GM12878 (cell line): Measurements from ENCODE around the gene TBC1D23. TPM values are rescaled to one million over a fixed set of nuclear protein-coding genes. Genes with fewer than 3 reads are reported as not detected.

Experiments used
- ATAC-seq: fragments of 200-7000 bp; cut with Tn5 transposase; 3 replicates; pipeline ENCODE4 v1.9.1; 2020; ENCODE audit warnings: mild to moderate bottlenecking, moderate library complexity
- BruUV-seq: library from RNA; stranded (reverse); fragments of 400-500 nt; replicated peaks from 2 replicates; lab custom pipeline; 2021; lab: Mats Ljungman, UMichigan
- CTCF ChIA-PET: fragments of 300-600 bp; sonication (Branson Sonifier 250); formaldehyde crosslinking; extraction: SDS; loops from one replicate; lab custom pipeline; 2021; ENCODE audit warnings: inconsistent platforms; lab: Yijun Ruan, JAX
- POLR2A ChIA-PET: fragments of 350-600 bp; formaldehyde crosslinking; extraction: SDS; loops from one replicate; lab custom pipeline; 2021; ENCODE audit warnings: inconsistent platforms; lab: Charles Lee
- RAD21 ChIA-PET: fragments of 300-600 bp; sonication (Branson Sonifier 250); formaldehyde crosslinking; loops from one replicate; lab custom pipeline; 2023; ENCODE audit warnings: antibody characterized with exemption; ENCODE audit not compliant: unreplicated experiment; lab: Charles Lee
- SMC1A ChIA-PET: fragments of 300-600 bp; sonication (Branson Sonifier 250); formaldehyde crosslinking; loops from one replicate; lab custom pipeline; 2023; ENCODE audit not compliant: unreplicated experiment, uncharacterized antibody; lab: Charles Lee
- DNase-seq: peaks from one replicate; pipeline ENCODE4 v3.0.0-alpha.2; 2011; ENCODE audit warnings: low read depth, low spot score
- FAIRE-seq: peaks from 3 replicates; lab custom pipeline; 2011; peaks lifted over from hg19 to GRCh38; lab: Jason Lieb, UNC
- H2AFZ ChIP-seq: 2 replicates; pipeline ENCODE4 v1.6.0; 2011; ENCODE audit warnings: low read depth, low read length, control low read depth; ENCODE audit not compliant: control insufficient read depth
- H3K27ac ChIP-seq: 2 replicates; pipeline ENCODE4 v1.5.1; 2011; ENCODE audit warnings: control low read depth; ENCODE audit not compliant: control insufficient read depth, insufficient read depth
- H3K27me3 ChIP-seq, 2 experiments: replicated peaks in 1 of 2; 2 replicates each; pipeline versions ENCODE4 v1.6.0 to v1.6.1; 2011; ENCODE audit warnings: low read length in 1 of 2; ENCODE audit not compliant: control insufficient read depth in 2 of 2, insufficient read depth in 2 of 2
- H3K36me3 ChIP-seq, 2 experiments: 2 replicates each; pipeline ENCODE4 v1.5.1; 2011; ENCODE audit warnings: low read length in 1 of 2; ENCODE audit not compliant: control insufficient read depth in 2 of 2, insufficient read depth in 2 of 2
- H3K4me1 ChIP-seq: 2 replicates; pipeline ENCODE4 v1.6.1; 2011; ENCODE audit warnings: mild to moderate bottlenecking, low read length, moderate library complexity, mixed read lengths; ENCODE audit not compliant: control insufficient read depth, insufficient read depth
- H3K4me2 ChIP-seq: 2 replicates; pipeline ENCODE4 v1.6.0; 2011; ENCODE audit warnings: control low read depth; ENCODE audit not compliant: control insufficient read depth, insufficient read depth
- H3K4me3 ChIP-seq: fragments of 200-600 bp; sonication (generic); 2 replicates; pipeline ENCODE4 v1.5.1; 2016
- H3K79me2 ChIP-seq: 2 replicates; pipeline ENCODE4 v1.6.0; 2011; ENCODE audit warnings: low read length; ENCODE audit not compliant: control insufficient read depth, insufficient read depth
- H3K9ac ChIP-seq: 2 replicates; pipeline ENCODE4 v1.8.0; 2011; ENCODE audit warnings: low read length, control low read depth, mixed read lengths; ENCODE audit not compliant: control insufficient read depth, insufficient read depth
- H3K9me3 ChIP-seq: replicated peaks from 3 replicates; pipeline ENCODE4 v1.5.1; 2011; ENCODE audit warnings: mild to moderate bottlenecking, low read length; ENCODE audit not compliant: control insufficient read depth, insufficient read depth
- H4K20me1 ChIP-seq: 2 replicates; pipeline ENCODE4 v1.6.0; 2011; ENCODE audit not compliant: control insufficient read depth, insufficient read depth
- BRCA1 ChIP-seq: IDR thresholded peaks from 2 replicates; pipeline ENCODE4 v1.6.1; 2011; ENCODE audit warnings: low read depth, low read length, improper control_type of control experiment
- FOXK2 ChIP-seq: fragments of 450-650 bp; IDR thresholded peaks from 2 replicates; pipeline ENCODE4 v1.6.1; 2017; ENCODE audit warnings: mild to moderate bottlenecking, moderate library complexity
- HDGF ChIP-seq: fragments of 450-650 bp; IDR thresholded peaks from 2 replicates; pipeline ENCODE4 v1.6.1; 2016; ENCODE audit warnings: antibody characterized with exemption
- JUND ChIP-seq: IDR thresholded peaks from 2 replicates; pipeline ENCODE4 v1.6.1; 2012; ENCODE audit warnings: low read depth, mild to moderate bottlenecking, low read length, improper control_type of control experiment, moderate library complexity
- MTA3 ChIP-seq: IDR thresholded peaks from 2 replicates; pipeline ENCODE4 v1.6.1; 2012; ENCODE audit warnings: low read length, inconsistent platforms, borderline replicate concordance
- NR2C1 ChIP-seq: fragments of 450-650 bp; IDR thresholded peaks from 2 replicates; pipeline ENCODE4 v1.6.1; 2017; ENCODE audit warnings: antibody characterized with exemption, mild to moderate bottlenecking, moderate library complexity
- RFX5 ChIP-seq: IDR thresholded peaks from 2 replicates; pipeline ENCODE4 v1.6.1; 2011; ENCODE audit warnings: low read depth, low read length, improper control_type of control experiment
- SMARCA5 ChIP-seq: fragments of 450-650 bp; IDR thresholded peaks from 2 replicates; pipeline ENCODE4 v1.6.1; 2017; ENCODE audit warnings: mild to moderate bottlenecking
- WGBS: methylation state at CpG from one replicate; pipeline ENCODE4 v1.1.6; 2016; ENCODE audit warnings: low lambda C conversion rate; ENCODE audit not compliant: insufficient replicate concordance, insufficient coverage; ENCODE audit errors: missing lambda C conversion rate; 5-methylcytosine and 5-hydroxymethylcytosine counted together
- in situ Hi-C: fragments of 300-500 bp; cut with MboI; formaldehyde crosslinking; loops from 9 replicates; pipeline ENCODE4 v1.14.3; 2018; ENCODE audit warnings: mixed read lengths
- intact Hi-C: fragments of 100-400 bp; cut with micrococcal nuclease; formaldehyde crosslinking; loops from one replicate; pipeline ENCODE4 v1.14.2; 2022; ENCODE audit not compliant: unreplicated experiment
- polyA plus RNA-seq, 11 experiments: library from polyadenylated mRNA; depleted of rRNA in 4 of 11; unstranded in 6 of 11; stranded (reverse) in 5 of 11; fragments of >200 nt; fragmentation: Nextera tagmentation in 4 of 11; fragmentation: Illumina TruSeq in 1 of 11; extraction: Ambion mirVana in 4 of 11; extraction: Trizol in 1 of 11; gene quantifications; 1 replicate in 1 of 11; 2 replicates in 10 of 11; pipeline versions ENCODE4 v1.2.1 to v1.2.3, GENCODE V29; 2011 to 2016; ENCODE audit warnings: inconsistent platforms in 2 of 11, missing spikeins in 2 of 11, low read depth in 1 of 11
- total RNA-seq, 4 experiments: library from RNA; depleted of rRNA in 3 of 4; stranded (reverse); fragments of >200 nt in 3 of 4; fragmentation: Illumina TruSeq in 1 of 4; extraction: Trizol in 1 of 4; gene quantifications; 2 replicates each; pipeline versions ENCODE4 v1.2.1 to v1.2.3, GENCODE V29; 2013 to 2021
- TF ChIP-seq, protein P1 (sequence below): IDR thresholded peaks from 2 replicates; pipeline ENCODE4 v1.6.1; 2012; ENCODE audit warnings: low read depth, low read length, improper control_type of control experiment
- TF ChIP-seq, protein P2 (sequence below): IDR thresholded peaks from 2 replicates; pipeline ENCODE4 v1.6.1; 2012; ENCODE audit warnings: improper control_type of control experiment, low read depth, low read length; ENCODE audit not compliant: insufficient replicate concordance

The TBC1D23 gene
- total and polyA plus RNA-seq, 10 of the 15 experiments (the other 5 are each of a cell fraction or from before 2014, with no cell fraction given) = 8.2 to 23.2 (median 16.6) TPM

DNA sequence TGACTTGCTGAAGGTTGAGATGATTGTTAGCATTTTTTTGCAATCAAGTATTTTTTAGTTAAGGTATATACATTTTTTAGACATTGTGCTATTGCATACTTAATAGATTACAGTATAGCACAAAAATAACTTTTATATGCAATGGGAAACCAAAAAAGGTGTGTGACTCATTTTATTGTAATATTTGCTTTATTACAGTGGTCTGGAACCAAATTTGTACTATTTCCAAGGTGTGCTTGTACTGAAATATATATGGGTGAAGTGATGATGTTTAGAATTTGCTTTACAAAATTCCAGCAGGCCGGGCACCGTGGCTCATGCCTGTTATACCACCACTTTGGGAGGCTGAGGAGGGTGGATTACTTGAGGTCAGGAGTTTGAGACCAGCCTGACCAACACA is 29.1 kb upstream of the TBC1D23 start (continued):
- TF ChIP-seq BRCA1 (no peak), RFX5 (no peak), HDGF (no peak), FOXK2 (no peak), NR2C1 (no peak), JUND (no peak)
- TF ChIP-seq, protein P1, sequence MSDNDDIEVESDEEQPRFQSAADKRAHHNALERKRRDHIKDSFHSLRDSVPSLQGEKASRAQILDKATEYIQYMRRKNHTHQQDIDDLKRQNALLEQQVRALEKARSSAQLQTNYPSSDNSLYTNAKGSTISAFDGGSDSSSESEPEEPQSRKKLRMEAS = no peak
- TF ChIP-seq, protein P2, sequence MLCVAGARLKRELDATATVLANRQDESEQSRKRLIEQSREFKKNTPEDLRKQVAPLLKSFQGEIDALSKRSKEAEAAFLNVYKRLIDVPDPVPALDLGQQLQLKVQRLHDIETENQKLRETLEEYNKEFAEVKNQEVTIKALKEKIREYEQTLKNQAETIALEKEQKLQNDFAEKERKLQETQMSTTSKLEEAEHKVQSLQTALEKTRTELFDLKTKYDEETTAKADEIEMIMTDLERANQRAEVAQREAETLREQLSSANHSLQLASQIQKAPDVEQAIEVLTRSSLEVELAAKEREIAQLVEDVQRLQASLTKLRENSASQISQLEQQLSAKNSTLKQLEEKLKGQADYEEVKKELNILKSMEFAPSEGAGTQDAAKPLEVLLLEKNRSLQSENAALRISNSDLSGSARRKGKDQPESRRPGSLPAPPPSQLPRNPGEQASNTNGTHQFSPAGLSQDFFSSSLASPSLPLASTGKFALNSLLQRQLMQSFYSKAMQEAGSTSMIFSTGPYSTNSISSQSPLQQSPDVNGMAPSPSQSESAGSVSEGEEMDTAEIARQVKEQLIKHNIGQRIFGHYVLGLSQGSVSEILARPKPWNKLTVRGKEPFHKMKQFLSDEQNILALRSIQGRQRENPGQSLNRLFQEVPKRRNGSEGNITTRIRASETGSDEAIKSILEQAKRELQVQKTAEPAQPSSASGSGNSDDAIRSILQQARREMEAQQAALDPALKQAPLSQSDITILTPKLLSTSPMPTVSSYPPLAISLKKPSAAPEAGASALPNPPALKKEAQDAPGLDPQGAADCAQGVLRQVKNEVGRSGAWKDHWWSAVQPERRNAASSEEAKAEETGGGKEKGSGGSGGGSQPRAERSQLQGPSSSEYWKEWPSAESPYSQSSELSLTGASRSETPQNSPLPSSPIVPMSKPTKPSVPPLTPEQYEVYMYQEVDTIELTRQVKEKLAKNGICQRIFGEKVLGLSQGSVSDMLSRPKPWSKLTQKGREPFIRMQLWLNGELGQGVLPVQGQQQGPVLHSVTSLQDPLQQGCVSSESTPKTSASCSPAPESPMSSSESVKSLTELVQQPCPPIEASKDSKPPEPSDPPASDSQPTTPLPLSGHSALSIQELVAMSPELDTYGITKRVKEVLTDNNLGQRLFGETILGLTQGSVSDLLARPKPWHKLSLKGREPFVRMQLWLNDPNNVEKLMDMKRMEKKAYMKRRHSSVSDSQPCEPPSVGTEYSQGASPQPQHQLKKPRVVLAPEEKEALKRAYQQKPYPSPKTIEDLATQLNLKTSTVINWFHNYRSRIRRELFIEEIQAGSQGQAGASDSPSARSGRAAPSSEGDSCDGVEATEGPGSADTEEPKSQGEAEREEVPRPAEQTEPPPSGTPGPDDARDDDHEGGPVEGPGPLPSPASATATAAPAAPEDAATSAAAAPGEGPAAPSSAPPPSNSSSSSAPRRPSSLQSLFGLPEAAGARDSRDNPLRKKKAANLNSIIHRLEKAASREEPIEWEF = no peak

DNA sequence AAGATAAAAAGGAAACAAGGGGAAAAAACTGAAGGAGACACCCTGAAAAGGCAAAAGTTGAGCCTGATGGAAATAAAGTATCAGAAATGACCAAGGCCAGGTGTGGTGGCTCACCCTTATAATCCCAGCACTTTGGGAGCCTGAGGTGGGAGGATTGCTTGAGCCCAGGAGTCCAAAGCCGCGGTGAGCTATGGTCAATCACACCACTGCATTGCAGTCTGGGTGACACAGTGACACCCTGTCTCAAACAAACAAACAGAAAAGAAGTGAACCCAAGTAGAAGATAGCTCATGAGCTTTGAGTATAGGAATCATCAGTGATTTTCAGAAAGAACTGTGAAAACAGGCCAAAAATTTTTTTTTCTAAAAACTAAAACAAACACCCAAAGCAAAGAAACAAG is 26.4 kb upstream of the TBC1D23 start:
- in situ Hi-C loops = no loop called here
- Histone ChIP-seq H3K4me3 (no peak overlapping the region), H3K9ac (no peak overlapping the region), H3K27me3 (no peaks in the 10 kb centered on the region), H3K27ac (no peak overlapping the region), H3K79me2 (no peaks in the 10 kb centered on the region), H3K9me3 (peaks cover 4% of the 10 kb centered on the region; the same call in 2 of the 3 replicates), H4K20me1 (no peaks in the 10 kb centered on the region), H2AFZ (no peak overlapping the region), H3K4me2 (no peak overlapping the region), H3K4me1 (no peaks in the 10 kb centered on the region), H3K36me3 (no peaks in the 10 kb centered on the region)
- FAIRE-seq (no peak), ATAC-seq (no peak), DNase-seq (no peak)
- ChIA-PET POLR2A (no interaction called here), RAD21 (no interaction called here), SMC1A (no interaction called here), CTCF (interaction anchor here (0.6 to 0.8 kb wide), 2 partner anchors 8 to 12 kb away, joined by 3 to 4 read pairs; no protein-coding TSS in a partner anchor)
- intact Hi-C loops = no loop called here
- no TSS peak for BruUV-seq
- TF ChIP-seq MTA3 (no peak), SMARCA5 (no peak)
- WGBS = 100% methylated on average over 2 of the region's 2 CpGs
